Activated CD8-positive, alpha-beta memory T cell treated with anti-CD3 and anti-CD28 coated beads, Interleukin-2, amount 10 ng/mL, durations not matched to agents 7 days and 5 days (primary cell): ENCODE results near the gene OR2T3. TPM values are rescaled to one million over a fixed set of nuclear protein-coding genes. Genes with fewer than 3 reads are reported as not detected.
"Not testable (repeated sequence)": the region's sequence is repeated elsewhere in the genome, so short reads cannot be mapped to it uniquely, and the experiment has no call there.

Source experiments
- ATAC-seq: fragments of 150-1000 bp; cut with Tn5 transposase; one replicate; pipeline ENCODE4 v1.10.0; 2021; ENCODE audit warnings: moderate library complexity
- CTCF ChIA-PET: fragments of 350-600 bp; sonication (Branson Sonifier 250); formaldehyde crosslinking; loops from one replicate; lab custom pipeline; 2021; ENCODE audit warnings: antibody characterized with exemption; lab: Charles Lee
- DNase-seq: peaks from one replicate; pipeline ENCODE4 v3.0.0-alpha.2; 2020
- H3K27ac Mint-ChIP-seq: one replicate; pipeline ENCODE4 v1.8.0; 2021; ENCODE audit warnings: mild to moderate bottlenecking, mixed read lengths
- H3K27me3 Mint-ChIP-seq: one replicate; pipeline ENCODE4 v1.8.0; 2021; ENCODE audit warnings: mixed read lengths
- H3K36me3 Mint-ChIP-seq: one replicate; pipeline ENCODE4 v1.8.0; 2021; ENCODE audit warnings: mild to moderate bottlenecking, mixed read lengths
- H3K4me1 Mint-ChIP-seq: one replicate; pipeline ENCODE4 v1.8.0; 2021; ENCODE audit warnings: mixed read lengths
- H3K4me3 Mint-ChIP-seq: one replicate; pipeline ENCODE4 v1.8.0; 2021; ENCODE audit warnings: mild to moderate bottlenecking, moderate library complexity, mixed read lengths
- H3K9me3 Mint-ChIP-seq: one replicate; pipeline ENCODE4 v1.8.0; 2022; ENCODE audit warnings: low read depth, mixed read lengths
- total RNA-seq, 2 experiments: library from RNA; stranded (reverse); gene quantifications; one replicate each; pipeline ENCODE4 v1.2.3, GENCODE V29; 2021

The OR2T3 gene
- total RNA-seq, 2 experiments from 2014 or later, result not detected

DNA sequence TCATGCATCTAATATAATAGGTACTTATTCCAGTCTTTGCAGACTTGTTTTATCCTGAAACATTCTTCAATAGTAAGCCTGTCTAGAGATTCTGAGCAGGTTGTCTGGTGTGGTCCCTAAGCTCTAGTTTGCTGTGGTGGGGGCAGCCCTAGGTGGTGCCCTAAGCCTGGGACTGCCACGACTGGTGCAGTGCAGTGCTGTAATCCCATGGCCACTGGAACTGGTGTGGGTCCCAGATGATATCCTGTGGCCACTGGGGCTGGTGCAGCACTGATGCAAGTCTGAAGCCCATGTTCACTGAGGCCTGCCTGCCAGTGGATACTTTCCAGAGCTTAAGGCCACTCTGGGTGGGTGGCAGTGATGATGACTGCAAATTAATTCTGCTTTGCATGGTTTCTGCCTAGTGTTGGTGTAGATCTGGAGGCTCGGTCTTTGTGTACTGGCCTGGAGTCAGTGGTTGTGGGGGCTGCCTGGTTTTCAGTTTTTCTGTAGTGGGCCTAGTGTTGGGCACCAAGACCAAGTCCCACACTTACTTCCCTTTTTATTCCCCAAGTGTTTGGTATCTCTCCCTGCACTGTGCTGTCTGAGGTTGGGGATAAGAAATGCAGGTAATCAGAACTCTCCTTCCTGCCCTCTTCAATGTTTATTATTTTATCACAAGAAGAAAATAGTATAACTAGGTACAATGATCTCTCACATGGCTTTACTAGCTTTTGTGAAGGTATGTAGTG is 27.3 kb downstream of the OR2T3 start:
- H3K27ac Mint-ChIP-seq, H3K4me3 Mint-ChIP-seq, H3K4me1 Mint-ChIP-seq, H3K9me3 Mint-ChIP-seq, CTCF ChIA-PET, H3K36me3 Mint-ChIP-seq, H3K27me3 Mint-ChIP-seq, ATAC-seq, DNase-seq: not testable (repeated sequence)

DNA sequence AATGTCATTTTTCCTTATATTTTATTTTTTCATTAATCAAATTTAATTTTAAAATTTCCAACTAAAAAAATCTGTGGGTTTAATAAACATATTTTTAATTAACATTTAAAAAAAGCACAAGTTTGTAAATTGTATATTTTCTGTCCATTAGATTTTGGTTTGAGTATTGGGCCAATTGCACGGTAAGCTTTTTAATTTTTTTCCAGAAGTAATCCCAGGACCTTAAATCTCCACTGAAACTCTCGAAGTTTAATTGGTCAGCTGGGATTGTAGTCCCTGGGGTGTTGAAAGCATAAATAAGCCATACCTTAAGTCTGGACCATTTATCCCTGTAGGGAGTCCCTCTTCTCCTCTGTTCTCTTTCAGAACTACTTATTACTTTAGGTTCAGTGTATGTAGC is 34.6 kb downstream of the OR2T3 start, which contains the start of gene OR2G6:
Gene OR2G6 (plus strand): TSS at position 301 of the 400 bp plus-strand sequence. CDS start 13,574 bp downstream, outside the sequence.
- H3K4me1 Mint-ChIP-seq, H3K9me3 Mint-ChIP-seq, H3K4me3 Mint-ChIP-seq, CTCF ChIA-PET, H3K27me3 Mint-ChIP-seq, H3K27ac Mint-ChIP-seq, H3K36me3 Mint-ChIP-seq, ATAC-seq, DNase-seq: not testable (repeated sequence)

DNA sequence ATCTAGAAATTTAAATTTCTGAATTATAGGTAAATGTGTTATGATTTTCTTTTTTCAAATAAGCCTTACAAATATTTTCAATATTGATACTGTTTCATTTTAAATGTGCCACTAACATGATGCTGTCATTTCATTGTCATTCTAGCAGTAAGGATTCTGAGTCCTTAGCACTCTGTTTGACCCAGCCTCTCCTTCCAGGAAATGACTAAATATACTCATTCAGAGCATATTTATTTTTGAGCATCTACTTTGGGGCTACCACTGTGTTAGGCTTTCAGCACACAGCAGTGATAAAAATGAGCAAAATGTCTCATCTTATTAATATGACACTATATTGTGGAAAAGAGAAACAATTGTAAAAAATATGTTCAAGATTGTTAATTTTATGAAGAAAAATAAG is 37.1 kb downstream of the OR2T3 start:
- H3K4me1 Mint-ChIP-seq, DNase-seq, H3K27ac Mint-ChIP-seq, H3K4me3 Mint-ChIP-seq, H3K36me3 Mint-ChIP-seq, H3K27me3 Mint-ChIP-seq, H3K9me3 Mint-ChIP-seq, CTCF ChIA-PET, ATAC-seq: not testable (repeated sequence)

DNA sequence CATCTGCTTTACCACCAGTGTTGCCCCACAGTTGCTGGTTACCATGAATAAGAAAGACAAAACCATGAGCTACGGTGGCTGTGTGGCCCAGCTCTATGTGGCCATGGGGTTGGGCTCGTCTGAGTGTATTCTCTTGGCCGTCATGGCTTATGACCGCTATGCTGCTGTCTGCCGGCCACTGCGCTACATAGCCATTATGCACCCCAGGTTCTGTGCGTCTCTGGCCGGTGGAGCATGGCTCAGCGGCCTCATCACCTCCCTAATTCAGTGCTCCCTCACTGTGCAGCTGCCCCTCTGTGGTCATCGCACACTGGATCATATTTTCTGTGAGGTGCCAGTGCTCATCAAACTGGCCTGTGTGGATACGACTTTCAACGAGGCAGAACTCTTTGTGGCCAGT is 48.7 kb downstream of the OR2T3 start:
- Mint-ChIP-seq H3K27me3 (no peaks in the 10 kb centered on the region), H3K27ac (no peak overlapping the region), H3K36me3 (no peaks in the 10 kb centered on the region), H3K9me3 (no peaks in the 10 kb centered on the region), H3K4me1 (no peaks in the 10 kb centered on the region), H3K4me3 (no peak overlapping the region)
- DNase-seq (no peak), ATAC-seq (no peak)
- CTCF ChIA-PET, result interaction anchor here (1.2 kb wide), 1 partner anchor 54 kb away, joined by 3 read pairs; no protein-coding TSS in a partner anchor

Other genes starting within 250 kb of the OR2T3 start
- gene OR2M4, start 241.9 kb upstream of the OR2T3 start, total RNA-seq, result not detected
- not detected for gene OR2T33, start 195.4 kb upstream of the OR2T3 start, total RNA-seq
- not detected for gene OR2T12, start 169.9 kb upstream of the OR2T3 start, total RNA-seq
- not detected for gene OR2M7, start 148.8 kb upstream of the OR2T3 start, total RNA-seq
- gene OR14C36, start 124.6 kb upstream of the OR2T3 start, total RNA-seq, result not detected
- gene OR2T4, start 111.7 kb upstream of the OR2T3 start, total RNA-seq, result not detected
- gene OR2T6, start 97.6 kb upstream of the OR2T3 start, total RNA-seq, result not detected
- not detected for gene OR2T1, start 70.3 kb upstream of the OR2T3 start, total RNA-seq
- gene OR2T2, start 27.7 kb upstream of the OR2T3 start, total RNA-seq, result not detected
- gene OR2T5, start 15.2 kb downstream of the OR2T3 start, total RNA-seq, result not detected
- not detected for gene OR2G6, start 34.7 kb downstream of the OR2T3 start, total RNA-seq
- gene OR2T29, start 89.4 kb downstream of the OR2T3 start, total RNA-seq, result not detected
- not detected for gene OR2T34, start 101.4 kb downstream of the OR2T3 start, total RNA-seq
- not detected for gene OR2T10, start 124.3 kb downstream of the OR2T3 start, total RNA-seq
- not detected for gene OR2T11, start 161.7 kb downstream of the OR2T3 start, total RNA-seq
- not detected for gene OR2T35, start 171.9 kb downstream of the OR2T3 start, total RNA-seq
- not detected for gene OR2T27, start 182.2 kb downstream of the OR2T3 start, total RNA-seq
- not detected for gene OR14I1, start 229.4 kb downstream of the OR2T3 start, total RNA-seq